GM23338 (cell line): ENCODE results near the gene EVX1. TPM values are rescaled to one million over a fixed set of nuclear protein-coding genes. Genes with fewer than 3 reads are reported as not detected.

Experiments used
- ATAC-seq: fragments of 200-7000 bp; cut with Tn5 transposase; 3 replicates; pipeline ENCODE4 v1.9.1; 2020
- DNase-seq: peaks from one replicate; pipeline ENCODE4 v3.0.0-alpha.2; 2015; ENCODE audit warnings: low spot score
- H2AFZ ChIP-seq: fragments of 200-600 bp; sonication (generic); 2 replicates; pipeline ENCODE4 v1.8.0; 2016; ENCODE audit warnings: antibody characterized with exemption, mild to moderate bottlenecking, moderate library complexity
- H3F3A ChIP-seq: fragments of 200-600 bp; sonication (generic); replicated peaks from 2 replicates; pipeline ENCODE4 v1.8.0; 2017; ENCODE audit warnings: antibody characterized with exemption, mixed run types, low read depth
- H3K27ac ChIP-seq: fragments of 200-600 bp; sonication (generic); 2 replicates; pipeline ENCODE4 v1.6.1; 2016; ENCODE audit warnings: low read depth
- H3K27me3 ChIP-seq: fragments of 200-600 bp; sonication (generic); 2 replicates; pipeline ENCODE4 v1.8.0; 2016; ENCODE audit warnings: mild to moderate bottlenecking, mixed run types, moderate library complexity; ENCODE audit not compliant: insufficient read depth
- H3K36me3 ChIP-seq: fragments of 200-600 bp; sonication (generic); 2 replicates; pipeline ENCODE4 v1.8.0; 2016; ENCODE audit warnings: mild to moderate bottlenecking; ENCODE audit not compliant: insufficient read depth
- H3K4me1 ChIP-seq: fragments of 200-600 bp; sonication (generic); 2 replicates; pipeline ENCODE4 v1.8.0; 2016; ENCODE audit warnings: mild to moderate bottlenecking, moderate library complexity; ENCODE audit not compliant: insufficient read depth
- H3K4me2 ChIP-seq: fragments of 200-600 bp; sonication (generic); 2 replicates; pipeline ENCODE4 v1.7.1; 2017; ENCODE audit warnings: mixed run types
- H3K4me3 ChIP-seq: fragments of 200-600 bp; sonication (generic); 2 replicates; pipeline ENCODE4 v1.6.1; 2016; ENCODE audit warnings: mixed run types
- H3K79me2 ChIP-seq: fragments of 200-600 bp; sonication (generic); replicated peaks from 2 replicates; pipeline ENCODE4 v1.8.0; 2017; ENCODE audit warnings: mild to moderate bottlenecking; ENCODE audit not compliant: insufficient read depth
- H3K9me2 ChIP-seq: fragments of 200-600 bp; sonication (generic); 2 replicates; pipeline ENCODE4 v1.8.0; 2017; ENCODE audit not compliant: insufficient read depth
- H4K20me1 ChIP-seq: fragments of 200-600 bp; sonication (generic); replicated peaks from 2 replicates; pipeline ENCODE4 v1.8.0; 2017; ENCODE audit warnings: mild to moderate bottlenecking; ENCODE audit not compliant: insufficient read depth
- H3K27ac Mint-ChIP-seq: 2 replicates; pipeline ENCODE4 v1.8.0; 2020; ENCODE audit warnings: inconsistent platforms, mild to moderate bottlenecking, moderate library complexity, mixed read lengths
- H3K27me3 Mint-ChIP-seq: 3 replicates; pipeline ENCODE4 v1.8.0; 2022; ENCODE audit warnings: low read depth, mild to moderate bottlenecking, moderate library complexity, mixed read lengths, inconsistent platforms; ENCODE audit not compliant: insufficient read depth, poor library complexity
- H3K36me3 Mint-ChIP-seq: 3 replicates; pipeline ENCODE4 v1.8.0; 2021; ENCODE audit warnings: low read depth, mild to moderate bottlenecking, inconsistent platforms, moderate library complexity, mixed read lengths
- H3K4me1 Mint-ChIP-seq: 3 replicates; pipeline ENCODE4 v1.8.0; 2020; ENCODE audit warnings: mild to moderate bottlenecking, inconsistent platforms, mixed read lengths
- H3K4me3 Mint-ChIP-seq: 3 replicates; pipeline ENCODE4 v1.8.0; 2021; ENCODE audit warnings: moderate library complexity, mild to moderate bottlenecking, inconsistent platforms, mixed read lengths
- H3K9me3 Mint-ChIP-seq: 3 replicates; pipeline ENCODE4 v1.8.0; 2020; ENCODE audit warnings: moderate library complexity, mild to moderate bottlenecking, inconsistent platforms, mixed read lengths
- CREB1 ChIP-seq: fragments of 250-450 bp; sonication (Bioruptor Pico); IDR thresholded peaks from 2 replicates; pipeline ENCODE4 v1.5.0; 2020; ENCODE audit warnings: low read depth, mild to moderate bottlenecking, moderate library complexity
- EZH2 ChIP-seq: fragments of 200-600 bp; sonication (generic); IDR thresholded peaks from one replicate; pipeline ENCODE4 v1.8.0; 2017; ENCODE audit warnings: antibody characterized with exemption, mild to moderate bottlenecking, low read depth; ENCODE audit not compliant: unreplicated experiment
- EZH2phosphoT487 ChIP-seq: fragments of 200-600 bp; sonication (generic); IDR thresholded peaks from one replicate; pipeline ENCODE4 v1.8.1; 2018; ENCODE audit warnings: antibody characterized with exemption; ENCODE audit not compliant: unreplicated experiment
- JUNB ChIP-seq: IDR thresholded peaks from one replicate; pipeline ENCODE4 v1.6.1; 2016; ENCODE audit warnings: antibody characterized with exemption; ENCODE audit not compliant: unreplicated experiment
- NANOG ChIP-seq: IDR thresholded peaks from 2 replicates; pipeline ENCODE4 v1.6.1; 2016; ENCODE audit warnings: antibody characterized with exemption, borderline replicate concordance
- REST ChIP-seq: IDR thresholded peaks from one replicate; pipeline ENCODE4 v1.6.1; 2018; ENCODE audit warnings: antibody characterized with exemption; ENCODE audit not compliant: unreplicated experiment
- ZNF114 ChIP-seq: fragments of 250-450 bp; sonication (Bioruptor Pico); IDR thresholded peaks from 2 replicates; pipeline ENCODE4 v1.5.0; 2020; ENCODE audit warnings: mild to moderate bottlenecking, moderate library complexity
- ZNF331 ChIP-seq: fragments of 250-450 bp; sonication (Bioruptor Pico); IDR thresholded peaks from 2 replicates; pipeline ENCODE4 v1.5.0; 2020; ENCODE audit warnings: low read depth, mild to moderate bottlenecking, moderate library complexity
- polyA plus RNA-seq: library from polyadenylated mRNA; unstranded; fragments of >200 nt; fragmentation: Nextera tagmentation; extraction: Ambion mirVana; gene quantifications from 2 replicates; pipeline ENCODE4 v1.2.1, GENCODE V29; 2016
- total RNA-seq: library from RNA; depleted of rRNA; stranded (reverse); fragments of >200 nt; shearing (Covaris generic); gene quantifications from 2 replicates; pipeline ENCODE4 v1.2.3, GENCODE V29; 2014
- TF ChIP-seq, protein P1 (sequence below): IDR thresholded peaks from 2 replicates; pipeline ENCODE4 v1.6.1; 2016; ENCODE audit warnings: antibody characterized with exemption
- TF ChIP-seq, protein P2 (sequence below), 2 experiments: fragments of 200-600 bp in 1 of 2; sonication (generic) in 1 of 2; conservative IDR thresholded peaks; 2 replicates each; pipeline versions ENCODE4 v1.5.1 to v1.6.1; 2016 to 2017; ENCODE audit warnings: antibody characterized with exemption in 2 of 2, low read depth in 2 of 2, mild to moderate bottlenecking in 2 of 2, moderate library complexity in 1 of 2

The EVX1 gene
- total and polyA plus RNA-seq, 2 experiments from 2014 or later: not detected

DNA sequence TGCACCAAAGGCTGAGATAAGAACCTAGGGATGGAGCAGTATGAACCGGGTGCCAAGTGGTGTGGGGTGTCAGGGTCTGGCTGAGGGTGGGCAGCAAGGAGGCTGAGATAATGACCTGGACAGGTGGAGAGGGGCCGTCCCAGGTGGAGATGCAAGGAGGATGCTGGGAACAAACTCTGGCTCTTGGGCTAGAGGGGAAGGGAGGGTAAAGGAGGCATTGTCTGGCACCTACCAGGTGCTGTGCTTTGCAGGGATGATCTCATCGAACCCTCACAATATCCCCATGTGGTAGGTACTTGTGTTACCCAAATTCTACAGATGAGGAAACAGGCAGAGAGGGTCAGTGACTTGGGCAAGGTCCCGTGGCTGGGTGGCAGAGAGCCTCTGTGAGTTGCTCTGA, 22.8 kb upstream of the EVX1 start (continued):
- TF ChIP-seq, protein P1, sequence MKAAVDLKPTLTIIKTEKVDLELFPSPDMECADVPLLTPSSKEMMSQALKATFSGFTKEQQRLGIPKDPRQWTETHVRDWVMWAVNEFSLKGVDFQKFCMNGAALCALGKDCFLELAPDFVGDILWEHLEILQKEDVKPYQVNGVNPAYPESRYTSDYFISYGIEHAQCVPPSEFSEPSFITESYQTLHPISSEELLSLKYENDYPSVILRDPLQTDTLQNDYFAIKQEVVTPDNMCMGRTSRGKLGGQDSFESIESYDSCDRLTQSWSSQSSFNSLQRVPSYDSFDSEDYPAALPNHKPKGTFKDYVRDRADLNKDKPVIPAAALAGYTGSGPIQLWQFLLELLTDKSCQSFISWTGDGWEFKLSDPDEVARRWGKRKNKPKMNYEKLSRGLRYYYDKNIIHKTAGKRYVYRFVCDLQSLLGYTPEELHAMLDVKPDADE: no peak
- TF ChIP-seq EZH2 (no peak), ZNF331 (no peak), NANOG (no peak), REST (no peak), ZNF114 (CRISPR knock-in tag) (no peak), EZH2phosphoT487 (no peak), CREB1 (no peak)
- TF ChIP-seq, protein P2, sequence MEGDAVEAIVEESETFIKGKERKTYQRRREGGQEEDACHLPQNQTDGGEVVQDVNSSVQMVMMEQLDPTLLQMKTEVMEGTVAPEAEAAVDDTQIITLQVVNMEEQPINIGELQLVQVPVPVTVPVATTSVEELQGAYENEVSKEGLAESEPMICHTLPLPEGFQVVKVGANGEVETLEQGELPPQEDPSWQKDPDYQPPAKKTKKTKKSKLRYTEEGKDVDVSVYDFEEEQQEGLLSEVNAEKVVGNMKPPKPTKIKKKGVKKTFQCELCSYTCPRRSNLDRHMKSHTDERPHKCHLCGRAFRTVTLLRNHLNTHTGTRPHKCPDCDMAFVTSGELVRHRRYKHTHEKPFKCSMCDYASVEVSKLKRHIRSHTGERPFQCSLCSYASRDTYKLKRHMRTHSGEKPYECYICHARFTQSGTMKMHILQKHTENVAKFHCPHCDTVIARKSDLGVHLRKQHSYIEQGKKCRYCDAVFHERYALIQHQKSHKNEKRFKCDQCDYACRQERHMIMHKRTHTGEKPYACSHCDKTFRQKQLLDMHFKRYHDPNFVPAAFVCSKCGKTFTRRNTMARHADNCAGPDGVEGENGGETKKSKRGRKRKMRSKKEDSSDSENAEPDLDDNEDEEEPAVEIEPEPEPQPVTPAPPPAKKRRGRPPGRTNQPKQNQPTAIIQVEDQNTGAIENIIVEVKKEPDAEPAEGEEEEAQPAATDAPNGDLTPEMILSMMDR (conservative IDR thresholded peaks at IDR 0.05; ENCODE audit: low read depth in 2 of 2): no peak

- Mint-ChIP-seq H3K4me1 (peaks cover 24% of the 10 kb centered on the region), H3K36me3 (no peaks in the 10 kb centered on the region; the same call in 2 of the 3 replicates), H3K4me3 (0 out of 3 replicates have a peak overlapping the region, but pooled peaks have one; percentile 28), H3K27me3 (peaks cover 98% of the 10 kb centered on the region), H3K27ac (no peak overlapping the region), H3K9me3 (no peaks in the 10 kb centered on the region)
- ATAC-seq (peak; percentile 49), DNase-seq (no peak)
- peaks cover 53% of the 10 kb centered on the region for H3K4me1 ChIP-seq
- H3K79me2 ChIP-seq: no peaks in the 10 kb centered on the region
- peaks cover 100% of the 10 kb centered on the region for H3K27me3 ChIP-seq
- TF ChIP-seq, protein P1: no peak
- TF ChIP-seq EZH2 (peak; percentile 69), NANOG (no peak), JUNB (no peak), EZH2phosphoT487 (peak; percentile 91)
- peaks cover 18% of the 10 kb centered on the region; the same call in 1 of the 2 replicates for H3F3A ChIP-seq
- H4K20me1 ChIP-seq: peaks cover 19% of the 10 kb centered on the region
- H3K9me2 ChIP-seq: no peaks in the 10 kb centered on the region
- H3K27ac ChIP-seq: no peak overlapping the region
- no peak overlapping the region for H2AFZ ChIP-seq
- peak overlapping the region; percentile 42 for H3K4me3 ChIP-seq
- peak overlapping the region; percentile 67 for H3K4me2 ChIP-seq
- H3K36me3 ChIP-seq: no peaks in the 10 kb centered on the region
Measured at GRCh38 chr7:27220440-27220955, 22.1 kb upstream of the EVX1 start.
